ENCODE measurements around the gene RAB29.

GRCh38 chr1:205817988-205818387, 42.7 kb upstream of the RAB29 start:
- TF ChIP-seq CTCF (IDR thresholded peaks at IDR 0.05): no peak
- TF ChIP-seq EP300 (IDR thresholded peaks at IDR 0.05): no peak

Measured in suprapubic skin (tissue), 3 donors.